ENCODE results near the gene RAD18.

DNA sequence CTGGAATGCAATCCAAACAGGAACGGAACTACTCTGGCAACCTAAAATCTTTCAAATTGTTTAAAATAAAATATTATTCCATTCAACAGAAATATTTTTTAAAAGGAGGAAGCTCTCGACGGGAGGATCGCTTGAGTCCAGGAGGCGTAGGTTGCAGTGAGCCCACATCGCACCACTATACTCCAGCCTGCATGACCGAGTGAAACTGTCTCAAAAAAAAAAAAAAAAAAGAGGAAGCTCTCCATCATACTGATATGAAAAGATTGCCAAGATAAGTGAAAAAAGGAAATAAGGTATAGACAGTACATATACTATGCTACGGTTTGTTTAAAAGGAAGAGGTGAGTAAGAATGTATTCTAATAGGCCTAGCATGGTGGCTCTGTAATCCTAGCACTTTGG, 3.6 kb downstream of the RAD18 start:
- TF ChIP-seq, protein P1, sequence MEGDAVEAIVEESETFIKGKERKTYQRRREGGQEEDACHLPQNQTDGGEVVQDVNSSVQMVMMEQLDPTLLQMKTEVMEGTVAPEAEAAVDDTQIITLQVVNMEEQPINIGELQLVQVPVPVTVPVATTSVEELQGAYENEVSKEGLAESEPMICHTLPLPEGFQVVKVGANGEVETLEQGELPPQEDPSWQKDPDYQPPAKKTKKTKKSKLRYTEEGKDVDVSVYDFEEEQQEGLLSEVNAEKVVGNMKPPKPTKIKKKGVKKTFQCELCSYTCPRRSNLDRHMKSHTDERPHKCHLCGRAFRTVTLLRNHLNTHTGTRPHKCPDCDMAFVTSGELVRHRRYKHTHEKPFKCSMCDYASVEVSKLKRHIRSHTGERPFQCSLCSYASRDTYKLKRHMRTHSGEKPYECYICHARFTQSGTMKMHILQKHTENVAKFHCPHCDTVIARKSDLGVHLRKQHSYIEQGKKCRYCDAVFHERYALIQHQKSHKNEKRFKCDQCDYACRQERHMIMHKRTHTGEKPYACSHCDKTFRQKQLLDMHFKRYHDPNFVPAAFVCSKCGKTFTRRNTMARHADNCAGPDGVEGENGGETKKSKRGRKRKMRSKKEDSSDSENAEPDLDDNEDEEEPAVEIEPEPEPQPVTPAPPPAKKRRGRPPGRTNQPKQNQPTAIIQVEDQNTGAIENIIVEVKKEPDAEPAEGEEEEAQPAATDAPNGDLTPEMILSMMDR (IDR thresholded peaks at IDR 0.05): no peak
- no peak for TF ChIP-seq POLR2A (IDR thresholded peaks at IDR 0.05)
